Sigmoid colon (tissue), 7 donors: ENCODE data around the gene KIAA0232. TPM values are rescaled to one million over a fixed set of nuclear protein-coding genes. Genes with fewer than 3 reads are reported as not detected.
A peak's percentile ranks its signal among the peaks of the same experiment; 100 is the strongest.

Experiments used
- DNase-seq: peaks from one replicate; pipeline ENCODE4 v3.0.0-alpha.2; 2019
- H3K27ac ChIP-seq, 4 donors: fragments of 200-600 bp; sonication (generic); one replicate each; pipeline ENCODE4 v1.5.1; 2016 to 2019; ENCODE audit warnings: mild to moderate bottlenecking in 1 of 4
- H3K27me3 ChIP-seq, 3 donors: fragments of 200-600 bp; sonication (generic); one replicate each; pipeline ENCODE4 v1.5.1; 2019; ENCODE audit warnings: mild to moderate bottlenecking in 1 of 3
- H3K36me3 ChIP-seq, 4 donors: fragments of 200-600 bp; sonication (generic); one replicate each; pipeline ENCODE4 v1.5.1; 2016 to 2019
- H3K4me1 ChIP-seq, 4 donors: fragments of 200-600 bp; sonication (generic); one replicate each; pipeline ENCODE4 v1.5.1; 2017 to 2019
- H3K4me3 ChIP-seq, 4 donors: fragments of 200-600 bp; sonication (generic); one replicate each; pipeline ENCODE4 v1.5.1; 2017 to 2019; ENCODE audit warnings: mild to moderate bottlenecking in 2 of 4, moderate library complexity in 1 of 4
- H3K9me3 ChIP-seq, 4 donors: fragments of 200-600 bp in 3 of 4; sonication (generic) in 3 of 4; one replicate each; pipeline versions ENCODE4 v1.5.1 to v1.6.1; 2013 to 2019
- EP300 ChIP-seq, 4 donors: sonication (generic); formaldehyde crosslinking; IDR thresholded peaks; one replicate each; pipeline ENCODE4 v1.6.1; 2017; ENCODE audit warnings: antibody characterized with exemption in 4 of 4
- POLR2A ChIP-seq, 2 donors: fragments of 450-650 bp; IDR thresholded peaks; one replicate each; pipeline ENCODE4 v1.6.1; 2016; ENCODE audit warnings: antibody characterized with exemption in 2 of 2, mild to moderate bottlenecking in 2 of 2, moderate library complexity in 2 of 2
- POLR2AphosphoS5 ChIP-seq, 4 donors: sonication (generic); formaldehyde crosslinking; IDR thresholded peaks; one replicate each; pipeline ENCODE4 v1.6.1; 2017; ENCODE audit warnings: antibody characterized with exemption in 4 of 4
- WGBS, 2 donors: extraction: QIAGEN DNeasy Blood & Tissue Kit; methylation state at CpG; one replicate each; pipeline ENCODE4 v1.1.7; 2013; 5-methylcytosine and 5-hydroxymethylcytosine counted together
- intact Hi-C: fragments of 100-400 bp; cut with DNase I; formaldehyde crosslinking; loops from one replicate; pipeline ENCODE4 v1.15.1; 2023
- polyA plus RNA-seq, 3 donors: library from polyadenylated mRNA; stranded (reverse); fragments of 200-250 nt; gene quantifications; one replicate each; pipeline ENCODE4 v1.2.3, GENCODE V29; 2013
- total RNA-seq, 4 donors: library from RNA; depleted of rRNA; stranded (reverse); fragments of >200 nt; gene quantifications; one replicate each; pipeline ENCODE4 v1.1.0, GENCODE V29; 2016
- TF ChIP-seq, protein P1 (sequence below), 4 experiments: fragments of 450-650 bp in 3 of 4; fragments of 200-600 bp in 1 of 4; IDR thresholded peaks; one replicate each; pipeline ENCODE4 v1.5.1; 2016 to 2019; ENCODE audit warnings: antibody characterized with exemption in 4 of 4, mild to moderate bottlenecking in 3 of 4, moderate library complexity in 2 of 4
- donor health status: healthy with polysubstance abuse.
- donor health status: Bipolar disorder and iron deficiency.
- donor health status: healthy.

Gene KIAA0232
- total and polyA plus RNA-seq, 7 donors: 7.8 to 67.9 (median 23.8) TPM

DNA sequence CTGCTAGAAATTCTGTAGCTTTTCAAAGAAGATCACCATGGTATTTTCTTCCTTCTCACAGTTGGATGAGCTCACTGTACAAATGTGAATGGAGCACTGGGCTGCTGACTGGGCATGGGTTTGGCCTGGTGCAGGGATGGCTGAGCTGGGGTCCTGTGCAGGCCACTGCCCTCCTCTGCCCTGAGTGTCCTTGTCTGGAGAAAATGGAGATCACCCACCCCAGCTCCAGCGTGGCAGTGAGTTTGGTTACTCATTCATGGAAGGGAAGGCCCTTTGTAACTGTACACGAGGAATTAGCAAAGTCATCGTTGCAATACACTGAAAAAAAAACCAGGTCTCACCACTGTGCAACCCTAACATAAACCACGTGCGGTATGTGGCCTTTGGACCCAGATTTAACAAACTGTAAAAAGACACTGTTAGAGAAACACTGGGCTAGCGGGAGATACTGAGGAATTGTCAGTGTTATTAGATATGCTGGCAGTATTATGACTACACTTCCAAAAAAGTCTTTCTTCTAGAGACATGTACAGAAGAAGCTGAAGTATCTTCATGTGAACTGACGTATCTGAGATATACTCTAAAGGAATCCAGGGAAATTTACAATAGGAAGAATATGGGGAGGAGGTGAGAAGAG lies 111.0 kb downstream of the KIAA0232 start:
- Histone ChIP-seq H3K4me3 (no peak overlapping the region), H3K4me1 (peaks cover 0 to 13% (median 8%) of the 10 kb centered on the region in 4 donors), H3K36me3 (no peaks in the 10 kb centered on the region), H3K27me3 (no peaks in the 10 kb centered on the region), H3K27ac (no peak overlapping the region), H3K9me3 (no peaks in the 10 kb centered on the region)
- intact Hi-C loops: no loop called here
- TF ChIP-seq EP300 (IDR thresholded peaks at IDR 0.05): no peak
- no peak for TF ChIP-seq POLR2AphosphoS5 (IDR thresholded peaks at IDR 0.05)
- TF ChIP-seq, protein P1, sequence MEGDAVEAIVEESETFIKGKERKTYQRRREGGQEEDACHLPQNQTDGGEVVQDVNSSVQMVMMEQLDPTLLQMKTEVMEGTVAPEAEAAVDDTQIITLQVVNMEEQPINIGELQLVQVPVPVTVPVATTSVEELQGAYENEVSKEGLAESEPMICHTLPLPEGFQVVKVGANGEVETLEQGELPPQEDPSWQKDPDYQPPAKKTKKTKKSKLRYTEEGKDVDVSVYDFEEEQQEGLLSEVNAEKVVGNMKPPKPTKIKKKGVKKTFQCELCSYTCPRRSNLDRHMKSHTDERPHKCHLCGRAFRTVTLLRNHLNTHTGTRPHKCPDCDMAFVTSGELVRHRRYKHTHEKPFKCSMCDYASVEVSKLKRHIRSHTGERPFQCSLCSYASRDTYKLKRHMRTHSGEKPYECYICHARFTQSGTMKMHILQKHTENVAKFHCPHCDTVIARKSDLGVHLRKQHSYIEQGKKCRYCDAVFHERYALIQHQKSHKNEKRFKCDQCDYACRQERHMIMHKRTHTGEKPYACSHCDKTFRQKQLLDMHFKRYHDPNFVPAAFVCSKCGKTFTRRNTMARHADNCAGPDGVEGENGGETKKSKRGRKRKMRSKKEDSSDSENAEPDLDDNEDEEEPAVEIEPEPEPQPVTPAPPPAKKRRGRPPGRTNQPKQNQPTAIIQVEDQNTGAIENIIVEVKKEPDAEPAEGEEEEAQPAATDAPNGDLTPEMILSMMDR (IDR thresholded peaks at IDR 0.05): no peak
- no peak for TF ChIP-seq POLR2A (IDR thresholded peaks at IDR 0.05)
- 13 to 44% methylated on average over 7 of the region's 7 CpGs for WGBS, 2 donors
- peak; percentile 33 for DNase-seq

DNA sequence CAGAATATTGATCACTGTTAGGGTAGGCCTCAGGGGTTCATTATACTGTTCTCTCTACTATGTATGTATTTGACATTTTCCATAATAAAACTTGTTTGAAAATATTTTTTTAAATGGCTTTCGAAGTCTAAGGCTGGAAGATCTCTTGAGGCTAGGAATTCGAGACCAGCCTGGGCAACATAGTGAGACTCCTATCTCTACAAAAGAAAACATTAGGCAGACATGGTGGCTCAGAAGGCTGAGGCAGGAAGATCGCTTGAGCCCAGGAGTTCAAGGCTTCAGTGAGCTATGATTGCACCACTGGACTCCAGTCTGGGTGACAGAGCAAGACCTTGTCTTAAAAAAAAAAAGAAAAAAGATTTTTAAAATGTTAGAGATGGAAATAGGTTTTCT lies 111.6 kb downstream of the KIAA0232 start:
- peaks cover 0 to 13% (median 8%) of the 10 kb centered on the region in 4 donors for H3K4me1 ChIP-seq
- 83 to 91% methylated on average over 3 of the region's 3 CpGs for WGBS, 2 donors
- intact Hi-C loops: no loop called here

DNA sequence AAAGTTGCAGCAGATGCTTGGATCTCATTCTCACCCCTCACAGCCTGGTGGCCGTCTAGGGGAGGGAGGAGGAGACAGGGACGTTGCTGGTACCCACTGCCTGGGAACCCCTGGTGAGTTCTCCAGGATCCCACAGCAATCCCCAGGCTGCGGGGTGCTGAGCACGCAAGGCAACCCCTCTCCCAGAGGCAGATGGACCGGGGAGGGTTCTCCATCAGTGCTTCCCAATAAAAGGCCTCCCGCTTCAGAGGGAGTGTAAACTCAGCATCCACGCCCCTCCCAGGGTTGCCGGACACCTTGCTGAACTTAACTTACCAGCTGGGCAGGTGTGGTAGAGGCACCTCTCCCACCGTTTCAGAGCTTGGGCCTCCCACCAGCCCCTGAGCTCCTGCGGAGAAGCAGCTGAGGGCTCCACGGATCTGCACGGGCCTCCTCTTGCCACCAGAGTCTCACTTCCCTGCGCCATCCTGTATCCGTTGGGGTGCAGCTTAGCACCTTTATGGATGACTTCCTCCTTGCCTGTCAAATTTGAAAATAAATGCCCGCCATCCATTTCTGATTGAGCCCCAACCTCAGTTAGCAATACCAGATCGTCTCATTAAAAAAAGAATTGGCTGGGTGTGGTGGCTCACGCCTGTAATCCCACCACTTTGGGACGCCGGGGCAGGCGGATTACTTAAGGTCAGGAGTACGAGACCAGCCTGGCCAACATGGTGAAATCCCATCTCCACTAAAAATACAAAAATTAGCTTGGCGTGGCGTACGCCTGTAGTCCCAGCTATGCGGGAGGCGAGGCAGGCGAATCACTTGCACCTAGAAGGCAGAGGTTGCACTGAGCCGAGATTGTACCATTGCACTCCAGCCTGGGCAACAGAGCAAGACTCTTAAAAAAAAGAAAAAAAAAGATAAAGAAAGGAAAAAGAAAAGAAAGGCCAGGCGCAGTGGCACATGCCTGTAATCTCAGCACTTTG lies 112.3 kb downstream of the KIAA0232 start:
- no peaks in the 10 kb centered on the region for H3K36me3 ChIP-seq
- no peaks in the 10 kb centered on the region for H3K9me3 ChIP-seq
- WGBS, 2 donors: 77 to 87% methylated on average over 29 of the region's 29 CpGs
- H3K27ac ChIP-seq: no peak overlapping the region
- intact Hi-C loops: no loop called here
- peak; percentile 46 for DNase-seq
- no peak overlapping the region for H3K4me3 ChIP-seq
- H3K4me1 ChIP-seq: peaks cover 0 to 13% (median 8%) of the 10 kb centered on the region in 4 donors
- H3K27me3 ChIP-seq: no peaks in the 10 kb centered on the region
- TF ChIP-seq, protein P1 (IDR thresholded peaks at IDR 0.05): no peak
- TF ChIP-seq POLR2A (IDR thresholded peaks at IDR 0.05): no peak

More for the DNA sequence above, 111.6 kb downstream of the KIAA0232 start:
- no peaks in the 10 kb centered on the region for H3K9me3 ChIP-seq
- peak; percentile 17 for DNase-seq
- no peak for TF ChIP-seq EP300 (IDR thresholded peaks at IDR 0.05)
- no peak for TF ChIP-seq POLR2A (IDR thresholded peaks at IDR 0.05)
- no peak for TF ChIP-seq POLR2AphosphoS5 (IDR thresholded peaks at IDR 0.05)
- TF ChIP-seq, protein P1 (IDR thresholded peaks at IDR 0.05): no peak
- H3K27ac ChIP-seq: no peak overlapping the region
- H3K36me3 ChIP-seq: no peaks in the 10 kb centered on the region
- H3K27me3 ChIP-seq: no peaks in the 10 kb centered on the region
- H3K4me3 ChIP-seq: no peak overlapping the region

DNA sequence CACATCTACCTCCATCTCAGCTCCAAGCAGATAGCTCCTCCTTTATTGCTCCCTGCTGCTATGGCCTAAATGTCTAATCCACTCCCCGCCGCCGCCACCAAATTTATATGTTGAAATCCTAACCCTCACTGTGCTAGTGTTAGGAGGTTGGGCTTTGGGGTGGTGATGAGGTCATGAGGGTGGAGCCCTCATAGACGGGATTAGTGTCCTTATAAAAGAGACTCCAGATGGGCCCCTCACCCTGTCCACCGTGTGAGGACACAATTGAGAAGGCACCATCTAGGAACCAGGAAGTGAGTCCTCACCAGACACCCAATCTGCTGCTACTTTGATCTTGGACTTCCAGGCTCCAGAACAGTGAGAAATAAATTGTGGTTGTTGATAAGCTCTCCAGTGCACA lies 113.5 kb downstream of the KIAA0232 start:
- H3K27me3 ChIP-seq: no peaks in the 10 kb centered on the region
- H3K9me3 ChIP-seq: no peaks in the 10 kb centered on the region
- WGBS, 2 donors: 80% methylated on average over 5 of the region's 5 CpGs; no CpG with 5 or more reads in 1 of the 2 donors
- no peak for DNase-seq
- H3K4me3 ChIP-seq: no peak overlapping the region
- H3K4me1 ChIP-seq: peaks cover 0 to 13% (median 8%) of the 10 kb centered on the region in 4 donors
- no peaks in the 10 kb centered on the region for H3K36me3 ChIP-seq
- intact Hi-C loops: no loop called here
- TF ChIP-seq POLR2A (IDR thresholded peaks at IDR 0.05) (no peak), EP300 (IDR thresholded peaks at IDR 0.05) (no peak), POLR2AphosphoS5 (IDR thresholded peaks at IDR 0.05) (no peak)
- TF ChIP-seq, protein P1 (IDR thresholded peaks at IDR 0.05): no peak
- no peak overlapping the region for H3K27ac ChIP-seq
